Fibroblast of pulmonary artery (primary cell): ENCODE results near the gene PDE1C.

Experiments used
- DNase-seq: peaks from one replicate; pipeline ENCODE4 v3.0.0-alpha.2; 2010; ENCODE audit warnings: low read depth
- H3K4me3 ChIP-seq: replicated peaks from 2 replicates; pipeline ENCODE4 v1.5.1; 2011; ENCODE audit warnings: low read depth, mild to moderate bottlenecking, control low read depth, low read length, moderate library complexity
- TF ChIP-seq, protein P1 (sequence below): IDR thresholded peaks from 2 replicates; pipeline ENCODE4 v1.5.1; 2011; ENCODE audit warnings: mild to moderate bottlenecking, control low read depth, low read length, inconsistent platforms; ENCODE audit errors: missing control alignments

PDE1C gene

DNA sequence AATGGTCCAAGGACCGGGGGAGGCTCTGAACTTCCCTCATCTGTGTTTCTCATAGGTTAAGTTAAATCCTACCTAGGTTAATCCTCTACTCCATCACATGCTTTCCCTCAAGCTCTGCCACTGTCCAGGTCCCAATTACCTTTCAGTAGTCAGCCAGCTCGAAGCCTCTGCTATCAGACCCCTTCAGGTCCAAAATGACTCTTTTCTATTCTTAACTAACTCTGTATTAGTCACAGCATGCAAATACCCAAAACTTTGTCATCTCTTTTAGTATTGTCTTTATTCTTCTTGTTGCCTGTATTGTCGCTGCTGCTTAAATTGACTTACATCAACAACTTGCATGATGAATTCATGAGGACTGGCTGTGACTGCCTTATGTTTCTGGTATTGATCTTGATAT, 367.9 kb downstream of the PDE1C start:
- TF ChIP-seq, protein P1, sequence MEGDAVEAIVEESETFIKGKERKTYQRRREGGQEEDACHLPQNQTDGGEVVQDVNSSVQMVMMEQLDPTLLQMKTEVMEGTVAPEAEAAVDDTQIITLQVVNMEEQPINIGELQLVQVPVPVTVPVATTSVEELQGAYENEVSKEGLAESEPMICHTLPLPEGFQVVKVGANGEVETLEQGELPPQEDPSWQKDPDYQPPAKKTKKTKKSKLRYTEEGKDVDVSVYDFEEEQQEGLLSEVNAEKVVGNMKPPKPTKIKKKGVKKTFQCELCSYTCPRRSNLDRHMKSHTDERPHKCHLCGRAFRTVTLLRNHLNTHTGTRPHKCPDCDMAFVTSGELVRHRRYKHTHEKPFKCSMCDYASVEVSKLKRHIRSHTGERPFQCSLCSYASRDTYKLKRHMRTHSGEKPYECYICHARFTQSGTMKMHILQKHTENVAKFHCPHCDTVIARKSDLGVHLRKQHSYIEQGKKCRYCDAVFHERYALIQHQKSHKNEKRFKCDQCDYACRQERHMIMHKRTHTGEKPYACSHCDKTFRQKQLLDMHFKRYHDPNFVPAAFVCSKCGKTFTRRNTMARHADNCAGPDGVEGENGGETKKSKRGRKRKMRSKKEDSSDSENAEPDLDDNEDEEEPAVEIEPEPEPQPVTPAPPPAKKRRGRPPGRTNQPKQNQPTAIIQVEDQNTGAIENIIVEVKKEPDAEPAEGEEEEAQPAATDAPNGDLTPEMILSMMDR, result no peak
- H3K4me3 ChIP-seq, result no peak overlapping the region
- DNase-seq, result no peak
